Measurements from ENCODE around the gene ITGA3.
A peak's percentile ranks its signal among the peaks of the same experiment; 100 is the strongest.

The ITGA3 gene

DNA sequence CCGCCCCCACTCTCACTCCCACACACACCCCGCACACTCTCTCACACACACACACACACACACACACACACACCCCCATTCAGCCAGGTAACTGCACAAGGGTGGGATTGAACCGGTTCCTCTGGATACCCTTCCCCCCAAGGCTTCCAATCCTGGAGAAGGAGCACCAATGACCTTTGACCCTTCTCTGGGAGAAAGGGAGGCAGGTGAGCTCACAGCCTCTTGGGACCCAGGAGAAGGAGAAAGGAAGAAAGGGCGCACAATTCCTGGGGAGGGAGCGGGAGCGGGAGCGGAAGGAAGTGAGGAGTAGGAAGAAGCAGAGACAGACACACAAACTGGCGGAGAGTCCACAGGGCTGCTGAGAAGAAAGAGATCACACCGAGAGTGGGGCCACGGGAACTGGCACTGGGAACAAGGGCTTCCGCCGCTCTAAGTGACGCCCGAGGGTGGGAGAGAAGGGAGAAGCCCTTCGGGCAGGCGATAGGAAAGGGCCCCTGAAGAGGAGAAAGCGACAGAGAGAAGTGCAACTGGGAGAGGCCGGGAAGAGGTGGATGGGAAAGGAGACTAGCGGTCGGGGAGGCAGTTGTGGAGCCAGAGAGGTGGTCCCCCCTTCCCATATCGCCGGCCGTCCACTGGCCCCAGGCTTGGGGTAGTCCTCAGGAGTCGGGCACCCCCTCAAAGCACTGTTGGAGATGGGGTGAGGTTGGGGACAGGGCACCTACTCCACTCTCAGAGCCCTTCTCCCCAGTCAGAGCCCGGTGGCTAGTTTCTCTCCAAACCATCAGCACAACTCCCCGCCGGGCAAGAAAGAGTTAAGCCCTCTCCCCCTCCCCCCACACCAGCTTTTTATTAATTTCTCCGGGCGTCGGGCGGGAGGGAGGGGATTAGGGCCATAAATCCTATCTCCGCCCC, 72.8 kb downstream of the ITGA3 start:
- no peaks in the 10 kb centered on the region; the same call in 1 of the 2 replicates for H3K36me3 ChIP-seq (ENCODE audit: insufficient read depth, low read length)
- H3K9me3 ChIP-seq (ENCODE audit: low read length), result no peaks in the 10 kb centered on the region
- H4K20me1 ChIP-seq (ENCODE audit: insufficient read depth, low read length), result no peaks in the 10 kb centered on the region
- no peak overlapping the region for H3K4me3 ChIP-seq (ENCODE audit: low read depth, low read length, poor library complexity, severe bottlenecking)
- no peak overlapping the region for H3K27ac ChIP-seq (ENCODE audit: low read depth, low read length, poor library complexity, severe bottlenecking)
- no peak overlapping the region for H3K9ac ChIP-seq (ENCODE audit: low read length)
- H3K9me2 ChIP-seq (ENCODE audit: low read depth, low read length), result no peaks in the 10 kb centered on the region
- TF ChIP-seq, protein P1, sequence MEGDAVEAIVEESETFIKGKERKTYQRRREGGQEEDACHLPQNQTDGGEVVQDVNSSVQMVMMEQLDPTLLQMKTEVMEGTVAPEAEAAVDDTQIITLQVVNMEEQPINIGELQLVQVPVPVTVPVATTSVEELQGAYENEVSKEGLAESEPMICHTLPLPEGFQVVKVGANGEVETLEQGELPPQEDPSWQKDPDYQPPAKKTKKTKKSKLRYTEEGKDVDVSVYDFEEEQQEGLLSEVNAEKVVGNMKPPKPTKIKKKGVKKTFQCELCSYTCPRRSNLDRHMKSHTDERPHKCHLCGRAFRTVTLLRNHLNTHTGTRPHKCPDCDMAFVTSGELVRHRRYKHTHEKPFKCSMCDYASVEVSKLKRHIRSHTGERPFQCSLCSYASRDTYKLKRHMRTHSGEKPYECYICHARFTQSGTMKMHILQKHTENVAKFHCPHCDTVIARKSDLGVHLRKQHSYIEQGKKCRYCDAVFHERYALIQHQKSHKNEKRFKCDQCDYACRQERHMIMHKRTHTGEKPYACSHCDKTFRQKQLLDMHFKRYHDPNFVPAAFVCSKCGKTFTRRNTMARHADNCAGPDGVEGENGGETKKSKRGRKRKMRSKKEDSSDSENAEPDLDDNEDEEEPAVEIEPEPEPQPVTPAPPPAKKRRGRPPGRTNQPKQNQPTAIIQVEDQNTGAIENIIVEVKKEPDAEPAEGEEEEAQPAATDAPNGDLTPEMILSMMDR (IDR thresholded peaks at IDR 0.05; ENCODE audit: low read length), result no peak
- TF ChIP-seq EZH2 (IDR thresholded peaks at IDR 0.05; ENCODE audit: borderline replicate concordance, low read length), result no peak
- H3K4me2 ChIP-seq (ENCODE audit: low read length), result no peak overlapping the region
- peaks cover 8% of the 10 kb centered on the region; the same call in 1 of the 2 replicates for H3K27me3 ChIP-seq (ENCODE audit: insufficient read depth, low read length)
- no peak overlapping the region for H2AFZ ChIP-seq (ENCODE audit: low read length)
- no peaks in the 10 kb centered on the region for H3F3A ChIP-seq (ENCODE audit: insufficient read depth, low read length)
- H3K4me1 ChIP-seq (ENCODE audit: insufficient read depth, low read length, severe bottlenecking), result peaks cover 3% of the 10 kb centered on the region
- H3K79me2 ChIP-seq (ENCODE audit: insufficient read depth, low read length), result no peaks in the 10 kb centered on the region

DNA sequence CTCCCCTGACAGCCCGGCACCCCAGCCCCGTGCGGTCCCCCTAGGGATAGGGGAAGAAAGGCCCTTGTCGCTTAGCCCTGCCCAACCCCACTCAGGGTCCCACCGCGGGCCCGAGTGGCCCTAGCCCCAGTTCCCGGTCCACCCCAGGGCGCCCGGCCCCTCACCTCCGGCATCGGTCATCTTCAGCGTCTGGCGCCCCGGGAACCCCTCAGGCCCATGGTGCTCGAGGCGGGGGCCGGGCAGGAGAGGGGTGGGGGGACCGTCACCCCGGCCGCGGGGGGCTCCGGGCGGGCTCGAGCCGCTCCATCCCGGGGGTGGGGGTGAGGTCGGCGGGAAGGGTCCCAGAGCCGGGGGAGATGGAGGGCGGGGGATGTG, 73.4 kb downstream of the ITGA3 start:
- Histone ChIP-seq H3F3A (ENCODE audit: insufficient read depth, low read length) (no peaks in the 10 kb centered on the region), H2AFZ (ENCODE audit: low read length) (no peak overlapping the region), H3K4me1 (ENCODE audit: insufficient read depth, low read length, severe bottlenecking) (peaks cover 3% of the 10 kb centered on the region), H4K20me1 (ENCODE audit: insufficient read depth, low read length) (no peaks in the 10 kb centered on the region), H3K27ac (ENCODE audit: low read depth, low read length, poor library complexity, severe bottlenecking) (no peak overlapping the region), H3K9me2 (ENCODE audit: low read depth, low read length) (no peaks in the 10 kb centered on the region), H3K4me2 (ENCODE audit: low read length) (0 out of 2 replicates have a peak overlapping the region, but pooled peaks have one; percentile 9), H3K9ac (ENCODE audit: low read length) (no peak overlapping the region), H3K9me3 (ENCODE audit: low read length) (no peaks in the 10 kb centered on the region), H3K27me3 (ENCODE audit: insufficient read depth, low read length) (peaks cover 5% of the 10 kb centered on the region; the same call in 1 of the 2 replicates), H3K36me3 (ENCODE audit: insufficient read depth, low read length) (peaks cover 5% of the 10 kb centered on the region), H3K4me3 (ENCODE audit: low read depth, low read length, poor library complexity, severe bottlenecking) (no peak overlapping the region), H3K79me2 (ENCODE audit: insufficient read depth, low read length) (no peaks in the 10 kb centered on the region)
- TF ChIP-seq, protein P1 (IDR thresholded peaks at IDR 0.05; ENCODE audit: low read length), result no peak

DNA sequence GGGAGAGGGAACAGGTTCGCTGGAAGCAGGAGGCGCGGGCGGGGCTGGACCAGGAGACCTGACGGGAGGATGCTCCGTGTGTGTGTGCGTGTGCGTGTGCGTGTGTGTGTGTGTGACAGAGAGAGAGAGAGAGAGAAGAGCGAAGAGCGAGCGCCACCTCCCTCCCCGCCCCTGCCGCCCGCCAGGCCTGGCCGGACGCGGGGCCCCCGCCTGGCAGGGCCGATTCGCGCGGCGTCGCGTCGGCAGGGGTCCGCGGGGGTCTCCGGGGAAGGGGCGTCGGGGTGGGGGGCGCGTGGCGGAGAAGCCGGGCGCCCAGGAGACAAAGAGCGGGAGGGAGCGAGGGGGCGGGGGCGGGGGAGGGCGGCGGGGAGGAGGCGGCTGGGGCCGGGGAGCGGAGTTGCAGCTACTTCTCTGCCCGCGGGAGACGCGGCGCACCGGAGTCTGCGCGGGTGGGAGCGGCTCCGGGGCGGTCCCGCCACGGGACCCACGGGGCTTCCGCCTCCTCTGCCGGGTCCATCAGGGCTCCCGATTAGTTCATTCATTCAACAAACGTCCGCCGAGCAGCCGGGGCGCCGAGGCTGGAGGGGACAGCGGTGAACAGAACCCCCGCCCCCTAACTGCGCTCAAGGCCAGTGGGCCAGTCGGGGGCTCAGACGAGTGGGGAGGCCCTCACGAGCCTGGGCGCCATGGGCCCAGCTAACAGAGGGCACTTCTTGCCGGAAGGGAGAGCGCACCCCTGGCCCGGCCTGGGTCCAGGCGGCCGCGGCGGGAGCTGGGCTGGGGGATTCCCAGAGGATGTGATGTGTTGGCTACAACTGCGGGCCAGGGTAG, 74.0 kb downstream of the ITGA3 start, which contains the start of gene SAMD14:
Gene SAMD14, minus strand, starts transcription at position 433 of the 831 bp plus-strand sequence. CDS start 5,201 bp downstream, outside the sequence.
- H3K4me2 ChIP-seq (ENCODE audit: low read length), result peak within 1 kb of the TSS; percentile 54
- H3F3A ChIP-seq (ENCODE audit: insufficient read depth, low read length), result no peaks in the 10 kb centered on the region
- H3K9me2 ChIP-seq (ENCODE audit: low read depth, low read length), result no peaks in the 10 kb centered on the region
- no peak within 1 kb of the TSS for H3K9ac ChIP-seq (ENCODE audit: low read length)
- peaks cover 3% of the 10 kb centered on the region for H3K4me1 ChIP-seq (ENCODE audit: insufficient read depth, low read length, severe bottlenecking)
- no peaks in the 10 kb centered on the region for H3K79me2 ChIP-seq (ENCODE audit: insufficient read depth, low read length)
- H3K9me3 ChIP-seq (ENCODE audit: low read length), result no peaks in the 10 kb centered on the region
- TF ChIP-seq, protein P1 (IDR thresholded peaks at IDR 0.05; ENCODE audit: low read length), result no peak
- no peak for TF ChIP-seq EZH2 (IDR thresholded peaks at IDR 0.05; ENCODE audit: borderline replicate concordance, low read length)
- H3K27me3 ChIP-seq (ENCODE audit: insufficient read depth, low read length), result peaks cover 5% of the 10 kb centered on the region; the same call in 1 of the 2 replicates
- H3K36me3 ChIP-seq (ENCODE audit: insufficient read depth, low read length), result peaks cover 11% of the 10 kb centered on the region
- H2AFZ ChIP-seq (ENCODE audit: low read length), result no peak within 1 kb of the TSS
- H3K4me3 ChIP-seq (ENCODE audit: low read depth, low read length, poor library complexity, severe bottlenecking), result peak within 1 kb of the TSS; percentile 40
- no peaks in the 10 kb centered on the region for H4K20me1 ChIP-seq (ENCODE audit: insufficient read depth, low read length)
- H3K27ac ChIP-seq (ENCODE audit: low read depth, low read length, poor library complexity, severe bottlenecking), result no peak within 1 kb of the TSS
